IPS-18a (cell line): ENCODE measurements around the gene LLGL2.
"Not testable (repeated sequence)": the region's sequence is repeated elsewhere in the genome, so short reads cannot be mapped to it uniquely, and the experiment has no call there.

ENCODE experiments used
- H3K27ac ChIP-seq: one replicate; pipeline ENCODE4 v1.5.1; 2013; ENCODE audit warnings: low read length
- H3K27me3 ChIP-seq: one replicate; pipeline ENCODE4 v1.6.1; 2013; ENCODE audit warnings: mild to moderate bottlenecking, low read length; ENCODE audit not compliant: control insufficient read depth, insufficient read depth
- H3K36me3 ChIP-seq: one replicate; pipeline ENCODE4 v1.6.1; 2013; ENCODE audit warnings: low read depth, low read length; ENCODE audit not compliant: control insufficient read depth
- H3K4me1 ChIP-seq: one replicate; pipeline ENCODE4 v1.6.1; 2013; ENCODE audit warnings: low read depth, low read length; ENCODE audit not compliant: control insufficient read depth
- H3K4me3 ChIP-seq: one replicate; pipeline ENCODE4 v1.5.1; 2013; ENCODE audit warnings: low read length
- H3K9ac ChIP-seq: one replicate; pipeline ENCODE4 v1.6.1; 2013; ENCODE audit warnings: mild to moderate bottlenecking, low read length, moderate library complexity
- H3K9me3 ChIP-seq: one replicate; pipeline ENCODE4 v1.6.1; 2013; ENCODE audit warnings: low read depth, low read length; ENCODE audit not compliant: control insufficient read depth

Gene LLGL2

DNA sequence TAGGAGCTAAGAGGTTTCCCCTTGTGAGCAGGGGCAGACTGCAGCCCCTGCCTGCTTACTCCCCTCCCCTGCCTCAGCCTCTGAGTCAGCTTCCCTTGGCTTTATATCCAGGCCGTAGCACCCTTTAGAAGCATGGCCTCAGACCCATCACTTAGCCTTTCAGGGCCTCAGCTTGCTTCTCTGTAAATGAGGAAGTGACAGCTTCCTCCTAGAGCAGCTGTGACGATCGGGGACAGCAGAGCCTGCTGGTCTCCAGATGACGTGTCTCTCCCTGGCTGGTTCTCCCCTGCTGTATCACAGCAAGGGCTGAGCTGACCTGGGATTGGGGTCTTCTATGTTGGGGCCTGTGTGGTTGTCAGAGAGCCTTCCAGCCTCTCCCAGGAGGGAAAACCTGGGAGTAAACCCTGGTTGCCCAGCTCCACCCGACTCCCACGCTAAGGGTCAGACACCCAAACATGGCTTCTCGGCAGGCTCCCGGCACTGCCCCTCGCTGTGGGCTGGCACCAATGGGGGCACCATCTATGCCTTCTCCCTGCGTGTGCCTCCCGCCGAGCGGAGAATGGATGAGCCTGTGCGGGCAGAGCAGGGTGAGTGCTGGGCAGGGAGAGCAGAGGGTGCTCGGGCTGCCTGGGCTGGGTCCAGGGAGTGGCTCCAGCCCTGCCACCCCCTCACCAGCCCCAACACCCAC is 45.8 kb downstream of the LLGL2 start:
- H3K27ac ChIP-seq: no peak overlapping the region
- no peaks in the 10 kb centered on the region for H3K9me3 ChIP-seq
- no peak overlapping the region for H3K4me3 ChIP-seq
- no peaks in the 10 kb centered on the region for H3K27me3 ChIP-seq
- H3K36me3 ChIP-seq: no peaks in the 10 kb centered on the region
- H3K4me1 ChIP-seq: no peaks in the 10 kb centered on the region
- no peak overlapping the region for H3K9ac ChIP-seq

DNA sequence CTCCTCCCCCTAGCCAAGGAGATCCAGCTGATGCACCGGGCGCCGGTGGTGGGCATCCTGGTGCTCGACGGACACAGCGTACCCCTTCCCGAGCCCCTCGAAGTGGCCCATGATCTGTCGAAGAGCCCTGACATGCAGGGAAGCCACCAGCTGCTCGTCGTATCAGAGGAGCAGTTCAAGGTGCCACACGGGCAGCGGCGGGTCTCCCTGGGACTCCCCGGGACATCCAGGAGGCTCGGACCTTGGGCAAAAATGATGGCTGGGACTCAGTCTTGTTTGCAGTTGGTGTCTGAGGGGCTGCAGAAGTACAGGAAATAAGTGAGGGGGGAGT is 46.4 kb downstream of the LLGL2 start:
- Histone ChIP-seq H3K4me3 (no peak overlapping the region), H3K27me3 (no peaks in the 10 kb centered on the region), H3K27ac (no peak overlapping the region), H3K4me1 (no peaks in the 10 kb centered on the region), H3K9me3 (no peaks in the 10 kb centered on the region), H3K36me3 (no peaks in the 10 kb centered on the region), H3K9ac (no peak overlapping the region)

DNA sequence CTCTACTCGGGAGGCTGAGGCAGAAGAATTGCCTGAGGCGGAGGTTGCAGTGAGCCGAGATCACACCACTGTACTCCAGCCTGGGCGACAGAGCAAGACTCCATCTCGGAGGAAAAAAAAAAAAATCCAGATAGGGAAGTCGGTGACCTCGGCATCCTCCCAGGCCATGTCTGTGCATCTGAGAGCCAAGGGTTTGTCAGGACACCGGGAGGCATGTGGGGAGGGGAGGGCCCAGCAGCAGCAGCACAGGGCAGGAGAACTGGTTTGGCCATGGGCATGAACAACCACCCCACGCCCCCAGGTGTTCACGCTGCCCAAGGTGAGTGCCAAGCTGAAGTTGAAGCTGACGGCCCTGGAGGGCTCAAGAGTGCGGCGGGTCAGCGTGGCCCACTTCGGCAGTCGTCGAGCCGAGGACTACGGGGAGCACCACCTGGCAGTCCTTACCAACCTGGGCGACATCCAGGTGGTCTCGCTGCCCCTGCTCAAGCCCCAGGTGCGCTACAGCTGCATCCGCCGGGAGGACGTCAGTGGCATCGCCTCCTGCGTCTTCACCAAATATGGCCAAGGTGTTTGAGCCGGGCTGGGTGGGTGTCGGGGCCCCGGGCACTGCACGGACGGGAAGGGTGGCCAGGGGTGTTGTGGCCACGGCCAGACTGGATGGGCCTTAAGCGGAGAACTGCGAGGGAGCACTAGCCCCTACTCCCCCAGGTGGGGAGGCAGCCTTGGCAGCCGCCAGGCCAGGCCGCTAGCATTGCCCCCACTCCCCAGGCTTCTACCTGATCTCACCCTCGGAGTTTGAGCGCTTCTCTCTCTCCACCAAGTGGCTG is 47.4 kb downstream of the LLGL2 start:
- Histone ChIP-seq H3K9me3 (no peaks in the 10 kb centered on the region), H3K4me3 (no peak overlapping the region), H3K27me3 (no peaks in the 10 kb centered on the region), H3K9ac (no peak overlapping the region), H3K27ac (no peak overlapping the region), H3K4me1 (no peaks in the 10 kb centered on the region), H3K36me3 (no peaks in the 10 kb centered on the region)

DNA sequence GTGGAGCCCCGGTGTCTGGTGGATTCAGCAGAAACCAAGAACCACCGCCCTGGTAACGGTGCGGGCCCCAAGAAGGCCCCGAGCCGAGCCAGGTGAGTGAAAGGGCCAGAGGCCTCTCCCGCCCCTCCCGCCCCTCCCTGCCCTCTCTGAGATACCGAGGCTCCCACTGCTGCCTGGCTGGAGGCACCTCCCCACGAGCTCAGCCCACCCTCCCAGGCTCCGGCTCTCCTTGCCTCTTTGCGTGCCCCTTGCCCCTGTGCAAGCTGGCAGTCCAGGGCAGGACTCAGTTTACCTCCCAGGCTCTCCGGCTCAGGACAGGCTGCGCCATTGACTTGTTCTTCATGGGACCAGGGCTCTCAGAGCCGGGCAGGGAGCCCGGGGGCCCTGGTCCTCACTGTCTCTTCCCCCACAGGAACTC is 48.1 kb downstream of the LLGL2 start:
- no peak overlapping the region for H3K27ac ChIP-seq
- no peaks in the 10 kb centered on the region for H3K4me1 ChIP-seq
- H3K4me3 ChIP-seq: no peak overlapping the region
- H3K36me3 ChIP-seq: no peaks in the 10 kb centered on the region
- no peaks in the 10 kb centered on the region for H3K27me3 ChIP-seq
- no peaks in the 10 kb centered on the region for H3K9me3 ChIP-seq
- H3K9ac ChIP-seq: no peak overlapping the region

DNA sequence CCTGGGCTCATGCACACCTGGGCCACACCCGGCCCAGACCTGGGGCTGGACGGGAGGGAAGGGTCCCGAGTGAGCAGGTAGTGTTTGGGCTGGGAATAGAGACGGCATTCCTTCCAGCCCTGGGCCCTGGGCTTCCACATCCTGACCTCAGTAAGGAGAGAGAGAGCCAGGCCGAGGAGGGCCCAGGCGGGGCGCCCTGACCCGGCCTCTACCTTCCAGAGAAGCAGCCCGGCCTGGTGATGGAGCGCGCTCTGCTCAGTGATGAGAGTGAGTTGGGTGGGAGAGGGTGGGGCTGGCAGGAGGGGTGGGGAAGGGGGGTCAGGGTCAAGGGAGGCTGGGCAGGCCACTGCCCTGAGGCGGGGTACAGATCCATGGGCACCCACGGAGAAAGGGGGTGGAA is 48.5 kb downstream of the LLGL2 start:
- no peaks in the 10 kb centered on the region for H3K27me3 ChIP-seq
- no peaks in the 10 kb centered on the region for H3K4me1 ChIP-seq
- H3K36me3 ChIP-seq: no peaks in the 10 kb centered on the region
- no peak overlapping the region for H3K9ac ChIP-seq
- no peaks in the 10 kb centered on the region for H3K9me3 ChIP-seq
- no peak overlapping the region for H3K27ac ChIP-seq
- H3K4me3 ChIP-seq: no peak overlapping the region

DNA sequence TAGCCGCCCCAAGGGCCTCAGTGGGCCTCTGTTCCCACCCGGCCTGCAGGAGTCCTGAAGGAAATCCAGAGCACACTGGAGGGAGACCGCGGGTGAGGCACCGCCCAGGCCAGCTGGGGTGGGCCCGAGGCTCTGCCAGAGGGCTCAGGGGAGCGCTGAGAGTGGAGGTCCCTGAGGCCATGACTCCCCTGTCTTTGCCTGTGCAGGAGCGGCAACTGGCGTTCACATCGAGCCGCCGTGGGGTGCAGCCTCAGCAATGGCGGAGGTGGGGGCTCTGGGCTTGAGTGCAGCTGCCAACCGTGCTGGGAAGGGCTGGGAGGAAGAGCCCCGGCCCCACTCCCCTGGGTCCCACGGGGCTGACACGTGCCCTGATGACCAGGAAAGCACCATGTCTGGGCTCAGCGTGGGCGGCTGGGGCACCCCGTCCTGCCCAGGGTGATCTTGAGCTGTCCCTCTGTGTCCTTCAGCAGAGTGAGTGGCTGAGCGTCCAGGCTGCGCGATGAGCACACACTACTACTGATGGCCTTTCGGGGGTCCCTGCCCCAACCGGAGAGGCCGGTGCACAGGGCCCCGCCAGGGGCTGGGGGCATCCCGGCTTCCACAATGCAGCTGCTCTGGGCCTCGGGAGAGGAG is 49.0 kb downstream of the LLGL2 start:
- H3K27me3 ChIP-seq: no peaks in the 10 kb centered on the region
- H3K9ac ChIP-seq: no peak overlapping the region
- no peak overlapping the region for H3K4me3 ChIP-seq
- no peak overlapping the region for H3K27ac ChIP-seq
- H3K36me3 ChIP-seq: no peaks in the 10 kb centered on the region
- no peaks in the 10 kb centered on the region for H3K9me3 ChIP-seq
- H3K4me1 ChIP-seq: no peaks in the 10 kb centered on the region

DNA sequence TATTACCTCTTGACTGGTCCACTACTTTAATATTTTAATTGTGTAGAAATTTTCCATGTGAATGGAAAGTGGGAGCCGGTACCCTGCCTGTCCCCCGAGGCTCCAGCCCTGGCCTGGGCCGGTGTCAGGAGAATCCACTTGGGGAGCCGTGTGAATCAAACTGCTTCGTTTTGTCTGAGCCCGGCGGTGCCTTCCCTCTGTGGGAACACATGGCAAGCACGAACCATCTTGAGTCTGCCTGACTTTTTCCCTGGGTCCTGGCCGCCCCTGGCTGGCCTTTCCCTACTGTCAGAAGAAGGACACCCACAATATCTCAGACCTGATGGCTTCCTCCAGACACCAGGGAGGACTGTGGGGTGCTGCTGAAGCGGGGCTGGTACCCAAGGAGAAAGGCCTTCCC is 49.7 kb downstream of the LLGL2 start:
- no peaks in the 10 kb centered on the region for H3K36me3 ChIP-seq
- no peak overlapping the region for H3K4me3 ChIP-seq
- no peaks in the 10 kb centered on the region for H3K27me3 ChIP-seq
- no peaks in the 10 kb centered on the region for H3K4me1 ChIP-seq
- H3K27ac ChIP-seq: no peak overlapping the region
- H3K9ac ChIP-seq: no peak overlapping the region
- H3K9me3 ChIP-seq: no peaks in the 10 kb centered on the region

DNA sequence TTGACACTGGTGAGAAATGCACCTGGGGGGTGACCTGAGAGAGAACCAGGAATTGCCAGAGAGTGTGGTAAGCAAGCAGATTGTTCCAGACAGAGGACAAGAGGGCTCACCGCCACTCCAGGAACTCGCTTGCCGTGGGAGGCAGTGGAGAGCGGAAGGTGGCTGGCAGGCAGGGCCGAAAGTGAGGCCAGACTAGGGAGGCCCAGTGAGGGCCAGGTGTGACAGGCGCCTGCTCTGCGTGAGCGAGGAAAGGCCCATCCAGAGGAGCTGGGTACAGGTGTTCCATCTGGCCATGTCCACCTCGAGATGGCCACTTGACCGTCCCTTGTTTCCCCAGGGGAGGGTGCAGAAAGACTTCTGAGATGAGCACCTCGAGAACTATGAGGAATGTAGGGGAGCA is 50.2 kb downstream of the LLGL2 start:
- Histone ChIP-seq H3K9ac (no peak overlapping the region), H3K4me1 (no peaks in the 10 kb centered on the region), H3K36me3 (no peaks in the 10 kb centered on the region), H3K9me3 (no peaks in the 10 kb centered on the region), H3K27me3 (no peaks in the 10 kb centered on the region), H3K4me3 (no peak overlapping the region), H3K27ac (no peak overlapping the region)

DNA sequence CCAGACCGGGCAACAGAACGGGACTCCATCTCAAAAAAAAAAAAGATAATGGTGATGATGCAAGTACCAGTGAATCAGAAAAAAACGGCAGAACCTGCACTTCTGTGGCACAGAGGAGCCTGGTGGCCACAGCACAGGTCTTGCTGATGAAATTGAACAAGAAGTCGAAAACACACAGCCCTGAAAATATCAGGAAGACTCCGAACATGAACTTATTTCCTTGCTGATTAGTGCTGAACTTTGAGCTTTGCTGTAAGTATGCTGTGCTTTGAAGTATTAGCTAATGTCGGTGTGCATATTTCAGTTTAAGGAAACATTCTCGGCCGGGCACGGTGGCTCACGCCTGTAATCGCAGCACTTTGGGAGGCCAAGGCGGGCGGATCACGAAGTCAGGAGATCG is 51.2 kb downstream of the LLGL2 start:
- Histone ChIP-seq H3K27me3 (no peaks in the 10 kb centered on the region), H3K9ac (no peak overlapping the region), H3K36me3 (no peaks in the 10 kb centered on the region), H3K4me1 (no peaks in the 10 kb centered on the region), H3K4me3 (no peak overlapping the region), H3K9me3 (no peaks in the 10 kb centered on the region), H3K27ac (no peak overlapping the region)

DNA sequence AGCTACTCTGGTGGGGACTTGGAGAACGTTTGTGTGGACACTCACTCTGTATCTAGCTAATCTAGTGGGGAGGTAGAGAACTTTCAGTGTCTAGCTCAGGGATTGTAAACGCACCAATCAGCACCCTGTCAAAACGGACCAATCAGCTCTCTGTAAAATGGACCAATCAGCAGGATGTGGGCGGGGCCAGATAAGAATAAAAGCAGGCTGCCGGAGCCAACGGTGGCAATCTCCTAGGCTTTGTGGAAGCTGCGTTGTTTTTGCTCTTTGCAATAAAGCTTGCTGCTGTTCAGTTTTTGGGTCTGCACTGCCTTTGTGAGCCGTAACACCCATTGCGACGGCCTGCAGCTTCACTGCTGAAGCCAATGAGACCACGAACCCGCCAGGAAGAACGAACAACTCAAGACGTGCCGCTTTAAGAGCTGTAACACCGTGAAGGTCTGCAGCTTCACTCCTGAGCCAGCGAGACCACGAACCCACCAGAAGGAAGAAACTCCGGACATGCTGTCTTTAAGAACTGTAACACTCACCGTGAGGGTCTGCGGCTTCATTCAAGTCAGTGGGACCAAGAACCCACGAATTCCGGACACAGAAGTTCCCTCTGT is 55.7 kb downstream of the LLGL2 start:
- H3K4me3 ChIP-seq, H3K27me3 ChIP-seq, H3K9ac ChIP-seq, H3K9me3 ChIP-seq, H3K27ac ChIP-seq, H3K4me1 ChIP-seq, H3K36me3 ChIP-seq: not testable (repeated sequence)

DNA sequence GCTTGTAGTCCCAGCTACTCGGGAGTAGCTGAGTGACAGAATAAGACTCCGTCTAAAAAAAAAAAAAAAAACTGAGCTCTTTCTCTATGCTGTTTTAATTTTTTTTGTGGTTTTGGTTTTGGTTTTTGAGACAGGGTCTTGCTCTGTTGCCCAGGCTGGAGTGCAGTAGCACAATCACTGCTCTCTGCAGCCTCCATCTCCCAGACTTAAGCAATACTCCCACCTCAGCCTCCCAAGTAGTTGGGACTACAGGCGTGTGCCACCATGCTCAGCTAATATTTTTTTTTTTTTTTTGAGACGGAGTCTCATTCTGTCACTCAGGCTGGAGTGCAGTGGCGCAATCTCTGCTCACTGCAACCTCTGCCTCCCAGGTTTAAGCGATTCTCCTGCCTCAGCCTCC is 57.7 kb downstream of the LLGL2 start:
- not testable (repeated sequence) for H3K36me3 ChIP-seq, H3K4me1 ChIP-seq, H3K4me3 ChIP-seq, H3K27me3 ChIP-seq, H3K9ac ChIP-seq, H3K9me3 ChIP-seq, H3K27ac ChIP-seq
